H9 (cell line): ENCODE results near the gene SLC7A6. TPM values are rescaled to one million over a fixed set of nuclear protein-coding genes. Genes with fewer than 3 reads are reported as not detected.

Experiments
- DNase-seq: peaks from one replicate; pipeline ENCODE4 v3.0.0-alpha.2; 2017
- H2AFZ ChIP-seq: one replicate; pipeline ENCODE4 v1.6.1; 2013; ENCODE audit warnings: mild to moderate bottlenecking, low read length, control low read depth, moderate library complexity
- H2AK5ac ChIP-seq: 2 replicates; pipeline ENCODE4 v1.6.1; 2013; ENCODE audit warnings: low read length, control low read depth, mixed read lengths; ENCODE audit not compliant: insufficient read length
- H2BK120ac ChIP-seq: one replicate; pipeline ENCODE4 v1.6.1; 2013; ENCODE audit warnings: low read depth, mild to moderate bottlenecking, low read length, control low read depth, inconsistent platforms; ENCODE audit not compliant: poor library complexity, severe bottlenecking
- H2BK12ac ChIP-seq: 2 replicates; pipeline ENCODE4 v1.6.1; 2013; ENCODE audit warnings: low read length, control low read depth, mixed read lengths, low read depth; ENCODE audit not compliant: insufficient read length
- H2BK15ac ChIP-seq: 2 replicates; pipeline ENCODE4 v1.6.1; 2013; ENCODE audit warnings: low read depth, low read length, control low read depth
- H2BK20ac ChIP-seq: one replicate; pipeline ENCODE4 v1.6.1; 2013; ENCODE audit warnings: low read depth, mild to moderate bottlenecking, low read length, control low read depth, inconsistent platforms; ENCODE audit not compliant: poor library complexity, severe bottlenecking
- H2BK5ac ChIP-seq: 2 replicates; pipeline ENCODE4 v1.6.1; 2013; ENCODE audit warnings: low read length, control low read depth, mixed read lengths; ENCODE audit not compliant: insufficient read length
- H3K14ac ChIP-seq: 2 replicates; pipeline ENCODE4 v1.6.1; 2013; ENCODE audit warnings: low read length, control low read depth; ENCODE audit not compliant: insufficient read depth
- H3K18ac ChIP-seq: 2 replicates; pipeline ENCODE4 v1.6.1; 2013; ENCODE audit warnings: low read depth, mild to moderate bottlenecking, mixed read lengths, low read length, control low read depth; ENCODE audit not compliant: insufficient read length
- H3K23ac ChIP-seq: 2 replicates; pipeline ENCODE4 v1.6.1; 2013; ENCODE audit warnings: low read length, control low read depth, mixed read lengths, low read depth; ENCODE audit not compliant: insufficient read length
- H3K23me2 ChIP-seq: 2 replicates; pipeline ENCODE4 v1.6.1; 2013; ENCODE audit warnings: low read depth, mild to moderate bottlenecking, mixed read lengths, low read length, control low read depth; ENCODE audit not compliant: insufficient read length, poor library complexity, severe bottlenecking
- H3K27ac ChIP-seq: 2 replicates; pipeline ENCODE4 v1.5.1; 2013; ENCODE audit warnings: low read length, control low read depth, mixed read lengths, low read depth; ENCODE audit not compliant: insufficient read length
- H3K27me3 ChIP-seq: 2 replicates; pipeline ENCODE4 v1.6.1; 2013; ENCODE audit warnings: low read length, control low read depth, inconsistent platforms; ENCODE audit not compliant: insufficient read depth
- H3K4ac ChIP-seq: 2 replicates; pipeline ENCODE4 v1.6.1; 2013; ENCODE audit warnings: low read depth, mild to moderate bottlenecking, control low read depth, inconsistent platforms, low read length, moderate library complexity
- H3K4me1 ChIP-seq: 2 replicates; pipeline ENCODE4 v1.6.1; 2013; ENCODE audit warnings: low read length, control low read depth, inconsistent platforms; ENCODE audit not compliant: insufficient read depth
- H3K4me2 ChIP-seq: 2 replicates; pipeline ENCODE4 v1.6.1; 2013; ENCODE audit warnings: low read length, control low read depth, mixed read lengths; ENCODE audit not compliant: insufficient read length, insufficient read depth
- H3K56ac ChIP-seq: 2 replicates; pipeline ENCODE4 v1.6.1; 2013; ENCODE audit warnings: low read depth, mild to moderate bottlenecking, mixed read lengths, low read length, control low read depth; ENCODE audit not compliant: insufficient read length
- H3K79me1 ChIP-seq: 2 replicates; pipeline ENCODE4 v1.6.1; 2013; ENCODE audit warnings: low read depth, mild to moderate bottlenecking, moderate library complexity, low read length, control low read depth, inconsistent platforms; ENCODE audit not compliant: insufficient read depth, poor library complexity, severe bottlenecking
- H3K79me2 ChIP-seq: 2 replicates; pipeline ENCODE4 v1.6.1; 2013; ENCODE audit warnings: low read length, control low read depth, inconsistent platforms; ENCODE audit not compliant: insufficient read depth
- H3K9ac ChIP-seq: 2 replicates; pipeline ENCODE4 v1.6.1; 2013; ENCODE audit warnings: low read length, control low read depth, mixed read lengths; ENCODE audit not compliant: insufficient read length; ENCODE audit errors: extremely low read depth
- H3K9me3 ChIP-seq: one replicate; pipeline ENCODE4 v1.6.1; 2013; ENCODE audit warnings: low read depth, low read length, inconsistent platforms; ENCODE audit not compliant: control insufficient read depth
- H3T11ph ChIP-seq: one replicate; pipeline ENCODE4 v1.6.1; 2013; ENCODE audit warnings: mild to moderate bottlenecking, low read length, control low read depth, inconsistent platforms
- H4K20me1 ChIP-seq: one replicate; pipeline ENCODE4 v1.6.1; 2013; ENCODE audit not compliant: control insufficient read depth, insufficient read length, insufficient read depth
- H4K5ac ChIP-seq: 2 replicates; pipeline ENCODE4 v1.6.1; 2013; ENCODE audit warnings: low read depth, mild to moderate bottlenecking, mixed read lengths, low read length, control low read depth; ENCODE audit not compliant: insufficient read length
- H4K8ac ChIP-seq: replicated peaks from 2 replicates; pipeline ENCODE4 v1.6.1; 2013; ENCODE audit warnings: low read length, control low read depth, mixed read lengths, low read depth; ENCODE audit not compliant: insufficient read length
- H4K91ac ChIP-seq: 2 replicates; pipeline ENCODE4 v1.6.1; 2013; ENCODE audit warnings: low read depth, mild to moderate bottlenecking, moderate library complexity, mixed read lengths, low read length, control low read depth; ENCODE audit not compliant: insufficient read length
- H3K27ac Mint-ChIP-seq, 3 experiments: 2 replicates in 2 of 3; 3 replicates in 1 of 3; pipeline ENCODE4 v1.8.0; 2020 to 2021; ENCODE audit warnings: mixed read lengths in 3 of 3, mild to moderate bottlenecking in 1 of 3, moderate library complexity in 1 of 3
- H3K27me3 Mint-ChIP-seq: 2 replicates; pipeline ENCODE4 v1.8.0; 2021; ENCODE audit warnings: low read depth, mild to moderate bottlenecking, moderate library complexity, mixed read lengths
- H3K36me3 Mint-ChIP-seq, 3 experiments: 2 replicates in 2 of 3; 3 replicates in 1 of 3; pipeline ENCODE4 v1.8.0; 2020 to 2021; ENCODE audit warnings: low read depth in 3 of 3, mixed read lengths in 3 of 3; ENCODE audit not compliant: insufficient read depth in 1 of 3
- H3K4me1 Mint-ChIP-seq, 2 experiments: 2 replicates each; pipeline ENCODE4 v1.8.0; 2020; ENCODE audit warnings: mixed read lengths in 2 of 2
- H3K4me3 Mint-ChIP-seq, 2 experiments: 2 replicates in 1 of 2; 3 replicates in 1 of 2; pipeline ENCODE4 v1.8.0; 2020 to 2021; ENCODE audit warnings: mild to moderate bottlenecking in 2 of 2, mixed read lengths in 2 of 2, moderate library complexity in 1 of 2
- H3K9me3 Mint-ChIP-seq, 2 experiments: 2 replicates in 1 of 2; 3 replicates in 1 of 2; pipeline ENCODE4 v1.8.0; 2020; ENCODE audit warnings: mild to moderate bottlenecking in 2 of 2, mixed read lengths in 2 of 2, moderate library complexity in 1 of 2
- WGBS: extraction: QIAGEN DNeasy Blood & Tissue Kit; methylation state at CpG from one replicate; pipeline ENCODE4 v1.1.7; 2013; ENCODE audit warnings: missing lambda C conversion rate, low lambda C conversion rate, mixed read lengths; ENCODE audit not compliant: insufficient read length; ENCODE audit errors: extremely low coverage; 5-methylcytosine and 5-hydroxymethylcytosine counted together
- total RNA-seq: library from RNA; stranded (reverse); gene quantifications from 2 replicates; pipeline ENCODE4 v1.2.1, GENCODE V29; 2021
- TF ChIP-seq, protein P1 (sequence below): fragments of 200-600 bp; sonication (generic); conservative IDR thresholded peaks from 3 replicates; pipeline ENCODE4 v1.8.0; 2021; ENCODE audit warnings: antibody characterized with exemption, mild to moderate bottlenecking

Gene SLC7A6
- total RNA-seq, 1 experiment from 2014 or later, result 21.1 TPM

DNA sequence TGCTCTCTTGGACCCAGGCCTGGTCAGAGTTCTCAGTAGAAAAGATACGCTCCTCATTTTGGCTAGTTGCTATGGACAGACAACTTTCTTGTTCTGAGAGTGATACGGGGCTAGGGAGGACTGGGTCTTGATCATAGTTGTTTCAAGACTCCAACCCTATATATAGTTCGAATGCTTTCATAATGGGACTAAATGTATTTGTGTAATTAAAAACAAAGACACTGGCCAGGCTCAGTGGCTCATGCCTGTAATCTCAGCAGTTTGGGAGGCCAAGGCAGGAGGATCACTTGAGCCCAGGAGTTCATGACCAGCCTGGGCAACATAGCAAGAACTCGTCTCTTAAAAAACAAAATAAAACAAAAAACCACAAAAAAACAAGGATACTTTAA lies 17.7 kb downstream of the SLC7A6 start:
- Histone ChIP-seq H2BK120ac (no peak overlapping the region), H2BK12ac (no peak overlapping the region), H4K5ac (no peak overlapping the region), H4K8ac (no peak overlapping the region), H3T11ph (no peak overlapping the region), H2BK15ac (no peak overlapping the region), H2AK5ac (no peak overlapping the region), H3K18ac (no peak overlapping the region), H4K20me1 (no peaks in the 10 kb centered on the region), H3K79me1 (no peaks in the 10 kb centered on the region), H3K23me2 (no peaks in the 10 kb centered on the region), H3K14ac (no peak overlapping the region), H3K4me1 (no peaks in the 10 kb centered on the region), H2BK5ac (no peak overlapping the region), H2BK20ac (no peak overlapping the region), H3K56ac (no peak overlapping the region), H3K79me2 (no peaks in the 10 kb centered on the region), H3K23ac (no peak overlapping the region), H3K9me3 (no peaks in the 10 kb centered on the region), H2AFZ (no peak overlapping the region), H3K27me3 (no peaks in the 10 kb centered on the region), H3K4me2 (no peak overlapping the region), H3K9ac (no peak overlapping the region), H3K4ac (no peak overlapping the region), H4K91ac (no peak overlapping the region), H3K27ac (no peak overlapping the region)
- Mint-ChIP-seq H3K4me1 (peaks cover 0 to 2% of the 10 kb centered on the region in 2 experiments; a peak in 1 of 4 replicates), H3K9me3 (no peaks in the 10 kb centered on the region), H3K27me3 (no peaks in the 10 kb centered on the region), H3K4me3 (no peak overlapping the region), H3K27ac (no peak overlapping the region; a peak in 1 of 7 replicates), H3K36me3 (peaks cover 3 to 24% (median 7%) of the 10 kb centered on the region in 3 experiments; a peak in 5 of 7 replicates)
- WGBS, result no CpG with 5 or more reads among the region's 4 CpGs
- no peak for DNase-seq
- TF ChIP-seq, protein P1, sequence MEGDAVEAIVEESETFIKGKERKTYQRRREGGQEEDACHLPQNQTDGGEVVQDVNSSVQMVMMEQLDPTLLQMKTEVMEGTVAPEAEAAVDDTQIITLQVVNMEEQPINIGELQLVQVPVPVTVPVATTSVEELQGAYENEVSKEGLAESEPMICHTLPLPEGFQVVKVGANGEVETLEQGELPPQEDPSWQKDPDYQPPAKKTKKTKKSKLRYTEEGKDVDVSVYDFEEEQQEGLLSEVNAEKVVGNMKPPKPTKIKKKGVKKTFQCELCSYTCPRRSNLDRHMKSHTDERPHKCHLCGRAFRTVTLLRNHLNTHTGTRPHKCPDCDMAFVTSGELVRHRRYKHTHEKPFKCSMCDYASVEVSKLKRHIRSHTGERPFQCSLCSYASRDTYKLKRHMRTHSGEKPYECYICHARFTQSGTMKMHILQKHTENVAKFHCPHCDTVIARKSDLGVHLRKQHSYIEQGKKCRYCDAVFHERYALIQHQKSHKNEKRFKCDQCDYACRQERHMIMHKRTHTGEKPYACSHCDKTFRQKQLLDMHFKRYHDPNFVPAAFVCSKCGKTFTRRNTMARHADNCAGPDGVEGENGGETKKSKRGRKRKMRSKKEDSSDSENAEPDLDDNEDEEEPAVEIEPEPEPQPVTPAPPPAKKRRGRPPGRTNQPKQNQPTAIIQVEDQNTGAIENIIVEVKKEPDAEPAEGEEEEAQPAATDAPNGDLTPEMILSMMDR, result no peak
